Fibroblast of skin of left quadriceps (primary cell): Measurements from ENCODE around the gene SGPL1.
"Not testable (repeated sequence)": the region's sequence is repeated elsewhere in the genome, so short reads cannot be mapped to it uniquely, and the experiment has no call there.

Source experiments
- DNase-seq, 2 experiments: peaks; one replicate each; pipeline ENCODE4 v3.0.0-alpha.2; 2013; ENCODE audit warnings: low read depth in 2 of 2

The SGPL1 gene

GRCh38 chr10:70906031-70906783 lies 90.5 kb downstream of the SGPL1 start:
- no peak for DNase-seq

- no peak for DNase-seq
These were observed 91.3 kb downstream of the SGPL1 start for GRCh38 chr10:70906953-70907636.

GRCh38 chr10:70907637-70908405 lies 92.1 kb downstream of the SGPL1 start:
- no peak for DNase-seq

- DNase-seq: no peak
These were observed 92.9 kb downstream of the SGPL1 start for GRCh38 chr10:70908406-70909296.

GRCh38 chr10:70909326-70909935 lies 93.7 kb downstream of the SGPL1 start:
- DNase-seq: no peak

GRCh38 chr10:70910486-70911341 lies 95.0 kb downstream of the SGPL1 start:
- DNase-seq: no peak

GRCh38 chr10:70911386-70911785 lies 95.6 kb downstream of the SGPL1 start:
- DNase-seq: no peak

- DNase-seq: no peak
These were observed 96.8 kb downstream of the SGPL1 start for GRCh38 chr10:70912556-70912955.

GRCh38 chr10:70913191-70913892 lies 97.6 kb downstream of the SGPL1 start:
- no peak for DNase-seq

GRCh38 chr10:70913893-70914240 lies 98.1 kb downstream of the SGPL1 start:
- DNase-seq: no peak

- no peak for DNase-seq
These were observed 98.6 kb downstream of the SGPL1 start for GRCh38 chr10:70914316-70914864.

- no peak for DNase-seq
These were observed 99.5 kb downstream of the SGPL1 start for GRCh38 chr10:70915206-70915605.

GRCh38 chr10:70915806-70916205 lies 100.1 kb downstream of the SGPL1 start:
- DNase-seq: no peak

- DNase-seq: no peak
These were observed 100.5 kb downstream of the SGPL1 start for GRCh38 chr10:70916241-70916640.

GRCh38 chr10:70917226-70917625 lies 101.5 kb downstream of the SGPL1 start:
- DNase-seq: no peak

GRCh38 chr10:70917635-70918034 lies 101.9 kb downstream of the SGPL1 start:
- no peak for DNase-seq

GRCh38 chr10:70918851-70919530 lies 103.2 kb downstream of the SGPL1 start:
- DNase-seq: no peak

GRCh38 chr10:70919906-70920305 lies 104.2 kb downstream of the SGPL1 start:
- DNase-seq: not testable (repeated sequence)

GRCh38 chr10:70920519-70920918 lies 104.8 kb downstream of the SGPL1 start:
- no peak for DNase-seq
